Right ventricle myocardium inferior (tissue), 1 donor: ENCODE measurements around the gene ADISSP. TPM values are rescaled to one million over a fixed set of nuclear protein-coding genes. Genes with fewer than 3 reads are reported as not detected.

Experiments
- ATAC-seq: fragments of 200-7000 bp; cut with Tn5 transposase; one replicate; pipeline ENCODE4 v1.9.1; 2020; ENCODE audit warnings: mild to moderate bottlenecking, moderate library complexity
- DNase-seq: peaks from one replicate; pipeline ENCODE4 v3.0.0; 2021; ENCODE audit errors: missing footprints
- intact Hi-C: fragments of 100-400 bp; cut with DNase I; formaldehyde crosslinking; loops from one replicate; pipeline ENCODE4 v1.11.0; 2022
- total RNA-seq: library from RNA; stranded (reverse); fragmentation: NEBNext Ultra II Directional; extraction: Animal tissue kit (Norgen Biotek cat#: 25700); gene quantifications from one replicate; pipeline ENCODE4 v1.2.1, GENCODE V29; 2021
- donor health status: DM: no; HTN: yes; CAD: no; lungs with severe emphysema.

Gene ADISSP
- total RNA-seq, 1 donor from 2014 or later, result 14.6 TPM

DNA sequence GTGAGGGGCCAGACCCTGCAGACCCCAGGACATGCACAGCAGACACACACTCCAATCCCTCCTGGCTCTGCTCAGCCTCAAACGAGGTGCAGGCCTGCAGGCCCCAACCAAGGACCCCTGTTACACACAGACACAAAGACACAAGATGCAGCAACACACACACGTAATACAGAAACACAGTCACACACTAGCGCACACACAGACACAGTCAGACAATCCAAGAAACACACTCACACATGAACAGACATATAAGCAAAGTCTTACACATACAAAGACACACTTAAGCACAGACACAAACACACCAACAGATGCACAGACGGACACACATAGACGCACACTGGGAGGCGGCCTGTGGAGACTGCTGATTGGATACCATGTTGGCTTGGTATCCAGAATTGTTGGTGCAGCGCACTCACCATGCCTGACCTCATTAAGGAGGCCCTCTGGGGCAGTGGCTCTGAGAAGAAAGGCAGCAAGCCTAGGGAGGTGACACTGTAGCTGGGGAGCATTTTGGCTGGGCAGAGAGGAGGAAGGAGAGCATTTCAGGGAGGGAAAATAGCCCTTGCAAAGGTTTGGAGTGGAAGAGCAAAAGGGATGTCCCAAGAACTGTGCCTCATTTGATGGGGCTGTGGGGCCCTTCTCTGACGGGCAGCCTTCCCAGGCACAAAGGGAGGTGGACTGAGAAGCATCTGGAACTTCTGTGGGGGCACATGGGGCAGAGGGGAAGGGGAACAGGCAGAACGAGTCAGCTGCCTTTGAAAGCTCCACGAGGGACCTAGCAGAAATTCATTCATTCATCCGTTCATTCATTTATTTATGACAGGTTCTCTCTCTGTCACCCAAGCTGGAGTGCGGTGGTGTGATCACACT, 36.5 kb downstream of the ADISSP start:
- intact Hi-C loops, result no loop called here
- DNase-seq, result no peak
- ATAC-seq, result no peak

GRCh38 chr20:3729811-3730540, 37.6 kb downstream of the ADISSP start:
- intact Hi-C loops, result no loop called here
- ATAC-seq, result peak; percentile 20
- DNase-seq, result no peak

GRCh38 chr20:3729378-3729777, 38.2 kb downstream of the ADISSP start:
- intact Hi-C loops, result no loop called here
- ATAC-seq (no peak), DNase-seq (no peak)

GRCh38 chr20:3728876-3729275, 38.7 kb downstream of the ADISSP start:
- intact Hi-C loops, result no loop called here
- ATAC-seq, result no peak
- DNase-seq, result no peak

- intact Hi-C loops, result no loop called here
- ATAC-seq, result no peak
Measured at GRCh38 chr20:3728354-3728753, 39.2 kb downstream of the ADISSP start.

DNA sequence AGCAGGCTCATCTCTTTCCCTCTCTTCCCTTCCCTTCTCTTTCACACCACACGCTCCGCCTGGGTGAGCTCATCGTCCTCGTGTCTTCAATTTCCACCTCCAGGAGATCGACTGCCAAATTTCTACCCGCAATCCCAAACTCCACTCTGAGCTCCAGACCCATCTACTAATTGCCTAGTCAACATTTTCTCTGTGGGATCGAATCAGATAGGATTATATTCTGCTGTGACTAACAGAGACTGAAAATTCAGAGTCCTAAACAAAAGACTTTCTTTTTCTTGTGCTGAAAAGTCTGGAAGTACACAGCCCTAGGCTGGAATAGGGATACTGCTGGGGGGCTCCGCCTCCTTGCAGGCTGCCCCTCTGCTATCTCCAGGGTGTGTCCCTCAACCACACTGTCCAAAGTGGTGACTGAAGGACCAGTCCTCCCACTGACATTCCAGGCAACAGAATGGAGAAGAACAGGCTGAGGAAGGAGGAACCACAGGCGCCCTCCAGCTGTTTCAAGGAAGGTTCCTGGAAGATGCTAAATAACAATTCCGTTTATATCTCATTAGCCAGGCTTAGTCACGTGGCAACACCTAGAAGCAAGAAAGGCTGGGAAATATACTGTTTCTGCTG, 40.0 kb downstream of the ADISSP start:
- ATAC-seq (peak; percentile 57), DNase-seq (no peak)
- intact Hi-C loops, result no loop called here

More at GRCh38 chr20:3728354-3728753, 39.2 kb downstream of the ADISSP start:
- no peak for DNase-seq

GRCh38 chr20:3724356-3724755, 43.2 kb downstream of the ADISSP start:
- DNase-seq (no peak), ATAC-seq (no peak)

GRCh38 chr20:3723284-3723683, 44.3 kb downstream of the ADISSP start:
- ATAC-seq, result no peak
- intact Hi-C loops, result no loop called here
- no peak for DNase-seq

More at GRCh38 chr20:3724356-3724755, 43.2 kb downstream of the ADISSP start:
- intact Hi-C loops, result no loop called here

DNA sequence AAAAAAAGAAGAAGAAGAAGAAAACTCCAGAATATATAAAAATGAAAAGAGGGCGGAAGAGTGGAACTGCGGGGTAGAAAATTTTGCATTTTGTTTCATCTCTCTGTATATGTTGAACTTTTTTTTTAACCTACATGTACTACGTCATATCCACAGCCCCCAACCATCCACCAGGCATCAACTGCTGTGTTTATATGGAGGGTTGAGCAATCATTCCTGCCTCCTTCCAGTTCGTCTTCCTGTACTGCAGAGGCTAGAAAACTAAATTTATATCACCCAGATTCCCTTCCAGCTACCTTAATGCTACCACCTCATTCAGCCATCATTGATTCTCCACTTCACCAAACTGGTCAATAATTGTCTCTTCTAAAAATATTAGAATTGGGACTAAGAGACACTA, 45.6 kb downstream of the ADISSP start:
- DNase-seq (no peak), ATAC-seq (no peak)
- intact Hi-C loops, result no loop called here

DNA sequence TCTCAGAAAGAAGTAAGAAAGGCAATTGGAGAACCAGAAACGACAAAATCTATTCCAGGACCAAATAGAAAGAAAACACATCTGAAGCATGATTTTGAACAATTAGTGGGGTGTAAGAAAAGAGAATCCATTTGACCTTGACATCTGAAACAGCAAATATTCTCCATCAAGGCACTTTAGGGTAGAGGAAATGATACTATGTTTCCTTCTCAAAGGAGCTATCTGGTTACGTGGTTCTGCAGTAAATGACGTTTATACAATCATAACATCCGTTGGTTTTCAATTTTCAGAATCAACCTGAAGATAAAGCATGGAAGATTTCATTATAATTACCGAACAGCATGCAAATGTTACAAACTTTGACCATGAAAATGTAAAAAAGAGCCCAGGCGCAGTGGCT, 46.9 kb downstream of the ADISSP start:
- DNase-seq (no peak), ATAC-seq (no peak)
- intact Hi-C loops, result no loop called here

- DNase-seq (no peak), ATAC-seq (no peak)
- intact Hi-C loops, result no loop called here
Measured at GRCh38 chr20:3720068-3720467, 47.5 kb downstream of the ADISSP start.

DNA sequence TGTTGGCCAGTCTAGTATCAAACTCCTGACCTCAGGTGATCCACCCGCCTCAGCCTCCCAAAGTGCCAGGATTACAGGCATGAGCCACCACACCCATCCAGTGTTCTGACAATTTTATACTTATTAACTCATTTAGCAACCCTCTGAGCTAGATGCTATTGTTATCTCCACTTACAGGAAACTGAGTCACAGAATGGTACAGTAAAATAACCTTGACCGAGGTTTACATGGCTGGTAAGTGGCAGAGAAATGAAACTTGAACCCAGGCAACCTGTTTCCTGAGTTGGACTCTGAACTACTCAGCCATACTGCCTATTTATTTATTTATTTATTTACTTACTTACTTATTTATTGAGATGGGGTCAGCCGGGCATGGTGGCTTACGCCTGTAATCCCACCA, 48.5 kb downstream of the ADISSP start:
- ATAC-seq (no peak), DNase-seq (no peak)
- intact Hi-C loops, result no loop called here

DNA sequence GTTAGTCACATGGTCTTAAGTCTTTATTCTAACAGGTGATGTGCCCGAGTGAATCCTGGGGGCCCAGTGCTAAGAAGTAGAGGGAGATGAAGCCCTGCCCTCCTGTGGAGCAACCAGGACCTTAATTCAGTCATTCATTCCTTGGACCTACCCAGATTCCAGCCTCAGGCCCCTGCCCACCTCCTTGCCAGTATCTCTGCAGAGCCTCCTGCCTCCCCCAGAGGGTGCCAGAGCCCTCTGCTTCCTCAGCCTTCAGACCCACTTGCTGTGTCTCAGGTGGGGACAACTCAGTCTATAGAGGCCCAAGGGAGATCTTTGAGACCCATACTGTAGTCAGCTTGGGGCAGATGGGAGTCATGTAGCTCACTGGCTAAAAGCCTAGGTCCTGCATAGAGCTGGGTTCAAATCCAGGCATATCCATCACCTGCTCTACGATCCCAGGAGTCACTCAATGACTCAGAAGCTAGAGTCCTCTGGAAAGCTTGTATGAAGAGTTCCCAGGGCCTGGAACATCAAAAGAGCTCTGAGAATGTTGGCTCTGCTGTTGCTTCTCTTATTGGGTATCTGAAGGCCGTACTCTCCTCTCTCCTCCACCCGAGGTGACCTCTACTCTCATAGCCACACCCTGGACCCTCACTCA, 51.2 kb downstream of the ADISSP start:
- intact Hi-C loops, result loop anchor here (2.0 kb wide), 1 partner anchor 52 kb away; no protein-coding TSS in a partner anchor
- ATAC-seq, result peak; percentile 61
- DNase-seq, result no peak

DNA sequence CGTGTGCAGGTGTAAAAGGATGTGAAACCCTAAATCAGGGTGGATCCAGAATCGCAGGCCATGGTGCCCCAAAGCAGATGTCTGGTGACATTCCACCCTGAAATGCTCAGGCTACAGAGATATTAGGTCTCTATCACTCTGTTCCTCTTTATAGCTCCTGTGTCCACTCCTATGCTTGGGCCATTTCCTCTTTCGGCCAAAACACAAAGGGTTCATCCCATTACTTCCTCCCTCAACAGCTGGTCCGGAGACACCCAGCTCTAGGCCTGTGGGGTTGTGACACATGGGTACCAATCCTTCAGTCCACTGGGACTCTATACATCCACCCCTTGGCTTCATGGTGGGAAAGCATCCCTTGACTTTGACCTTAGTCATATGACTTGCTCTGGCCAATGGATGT, 53.5 kb downstream of the ADISSP start:
- DNase-seq (peak; percentile 66), ATAC-seq (peak; percentile 40)
- intact Hi-C loops, result no loop called here

GRCh38 chr20:3712279-3712873, 55.2 kb downstream of the ADISSP start, which contains the start of gene SIGLEC1:
SIGLEC1 (minus strand) TSS chr20:3712600; CDS start chr20:3707128, 5,472 bp downstream.
- intact Hi-C loops, result no loop called here
- ATAC-seq (peak; percentile 58), DNase-seq (peak; percentile 86)

GRCh38 chr20:3711484-3711941, 56.0 kb downstream of the ADISSP start:
- peak; percentile 32 for ATAC-seq
- DNase-seq, result no peak
- intact Hi-C loops, result no loop called here

- ATAC-seq, result peak; percentile 42
- peak; percentile 86 for DNase-seq
- intact Hi-C loops, result loop anchor here (1.0 kb wide), 1 partner anchor 34 kb away; no protein-coding TSS in a partner anchor
Measured at GRCh38 chr20:3710703-3711483, 56.7 kb downstream of the ADISSP start.
